SK-N-MC (cell line): ENCODE data around the gene SLAMF6.

Experiments used
- EZH2 ChIP-seq: fragments of 200-600 bp; sonication (generic); IDR thresholded peaks from one replicate; pipeline ENCODE4 v1.6.1; 2017; ENCODE audit warnings: antibody characterized with exemption
- FOXP2 ChIP-seq: optimal IDR thresholded peaks from 2 replicates; pipeline ENCODE3; 2011; ENCODE audit warnings: mild to moderate bottlenecking, moderate library complexity; ENCODE audit not compliant: insufficient read depth; ENCODE audit errors: extremely low read length, control extremely low read depth
- POLR2AphosphoS5 ChIP-seq: IDR thresholded peaks from 2 replicates; pipeline ENCODE4 v1.6.1; 2012; ENCODE audit warnings: mild to moderate bottlenecking, low read depth, low read length, borderline replicate concordance

- TF ChIP-seq POLR2AphosphoS5 (no peak), EZH2 (no peak), FOXP2 (no peak)
Observed at GRCh38 chr1:160548960-160549664, 26.1 kb upstream of the SLAMF6 start.
